OCI-LY3 (cell line): ENCODE measurements around the gene KLHL3.

ENCODE experiments used
- CTCF ChIP-seq: fragments of 200-600, 300-600 bp; sonication (generic); IDR thresholded peaks from 2 replicates; pipeline ENCODE4 v1.5.1; 2014; ENCODE audit warnings: antibody characterized with exemption, low read length, low read depth
- EZH2phosphoT487 ChIP-seq: fragments of 200-600 bp; shearing (Covaris generic); IDR thresholded peaks from 2 replicates; pipeline ENCODE4 v1.6.1; 2018; ENCODE audit warnings: antibody characterized with exemption, mixed run types, low read depth

- TF ChIP-seq CTCF = no peak
- TF ChIP-seq EZH2phosphoT487 = no peak
Measured at GRCh38 chr5:137587919-137588318, 148.0 kb downstream of the KLHL3 start.
